B cell (primary cell): Measurements from ENCODE around the gene TENT4A. TPM values are rescaled to one million over a fixed set of nuclear protein-coding genes. Genes with fewer than 3 reads are reported as not detected.

Experiments used
- ATAC-seq: fragments of 200-7000 bp; cut with Tn5 transposase; one replicate; pipeline ENCODE4 v1.10.0; 2021; ENCODE audit warnings: low read depth, mild to moderate bottlenecking, moderate number of reproducible peaks, moderate library complexity
- CTCF ChIA-PET: fragments of 350-600 bp; sonication (Branson Sonifier 250); formaldehyde crosslinking; loops from one replicate; lab custom pipeline; 2021; ENCODE audit warnings: antibody characterized with exemption, inconsistent platforms; lab: Charles Lee
- POLR2A ChIA-PET: fragments of 350-600 bp; sonication (Branson Sonifier 250); formaldehyde crosslinking; loops from one replicate; lab custom pipeline; 2021; ENCODE audit warnings: antibody characterized with exemption; lab: Charles Lee
- DNase-seq: peaks from one replicate; pipeline ENCODE4 v3.0.0; 2013
- H2AFZ ChIP-seq: 2 replicates; pipeline ENCODE4 v1.6.1; 2012; ENCODE audit warnings: mild to moderate bottlenecking, low read depth, low read length; ENCODE audit not compliant: insufficient read depth, poor library complexity, severe bottlenecking
- H3K27ac ChIP-seq, 2 donors: 1 replicate in 1 of 2; 2 replicates in 1 of 2; pipeline ENCODE4 v1.5.1; 2012 to 2013; ENCODE audit warnings: low read length in 2 of 2, mild to moderate bottlenecking in 2 of 2, moderate library complexity in 1 of 2
- H3K27me3 ChIP-seq, 4 experiments: fragments of 200-600 bp in 1 of 4; sonication (generic) in 1 of 4; replicated peaks in 1 of 4; 1 replicate in 2 of 4; 2 replicates in 2 of 4; pipeline versions ENCODE4 v1.6.1 to v1.7.0; 2013 to 2016; ENCODE audit warnings: low read length in 3 of 4, mild to moderate bottlenecking in 2 of 4, mixed read lengths in 1 of 4, moderate library complexity in 1 of 4; ENCODE audit not compliant: insufficient read depth in 4 of 4, control insufficient read depth in 3 of 4; ENCODE audit errors: control extremely low read depth in 1 of 4
- H3K36me3 ChIP-seq, 2 experiments: replicated peaks in 1 of 2; 1 replicate in 1 of 2; 2 replicates in 1 of 2; pipeline versions ENCODE4 v1.6.1 to v1.7.1; 2013; ENCODE audit warnings: low read length in 1 of 2; ENCODE audit not compliant: insufficient read depth in 2 of 2, control insufficient read depth in 1 of 2; ENCODE audit errors: control extremely low read depth in 1 of 2, extremely low read depth in 1 of 2
- H3K4me1 ChIP-seq, 2 donors: fragments of 200-600 bp in 1 of 2; sonication (generic) in 1 of 2; 1 replicate in 1 of 2; 2 replicates in 1 of 2; pipeline versions ENCODE4 v1.5.1 to v1.6.1; 2013 to 2017; ENCODE audit warnings: low read length in 2 of 2; ENCODE audit not compliant: control insufficient read depth in 2 of 2, insufficient read depth in 2 of 2
- H3K4me2 ChIP-seq: replicated peaks from 2 replicates; pipeline ENCODE3; 2012; ENCODE audit warnings: mild to moderate bottlenecking, low read depth, low read length; ENCODE audit not compliant: poor library complexity, severe bottlenecking
- H3K4me3 ChIP-seq, 5 experiments: fragments of 200-600 bp in 1 of 5; sonication (generic) in 1 of 5; 1 replicate in 3 of 5; 2 replicates in 2 of 5; pipeline versions ENCODE4 v1.5.1 to v1.7.0; 2011 to 2016; ENCODE audit warnings: low read length in 4 of 5, mild to moderate bottlenecking in 4 of 5, low read depth in 2 of 5, control low read depth in 1 of 5, moderate library complexity in 1 of 5; ENCODE audit not compliant: insufficient read depth in 1 of 5; ENCODE audit errors: control extremely low read depth in 1 of 5, extremely low read depth in 1 of 5
- H3K79me2 ChIP-seq: fragments of 200-600 bp; sonication (generic); one replicate; pipeline ENCODE4 v1.6.0; 2016; ENCODE audit warnings: low read length; ENCODE audit not compliant: control insufficient read depth, insufficient read depth
- H3K9ac ChIP-seq: fragments of 200-600 bp; sonication (generic); 2 replicates; pipeline ENCODE4 v1.6.1; 2017; ENCODE audit warnings: mild to moderate bottlenecking, low read length, moderate library complexity
- H3K9me3 ChIP-seq, 3 donors: one replicate each; pipeline versions ENCODE4 v1.6.1 to v1.7.1; 2013; ENCODE audit warnings: low read length in 2 of 3; ENCODE audit not compliant: control insufficient read depth in 2 of 3, insufficient read depth in 1 of 3; ENCODE audit errors: control extremely low read depth in 1 of 3
- H4K20me1 ChIP-seq: 2 replicates; pipeline ENCODE4 v1.6.0; 2012; ENCODE audit warnings: mild to moderate bottlenecking, low read length; ENCODE audit not compliant: insufficient read depth, control insufficient read depth, poor library complexity, severe bottlenecking
- H3K27ac Mint-ChIP-seq: one replicate; pipeline ENCODE4 v1.8.0; 2021; ENCODE audit warnings: mixed read lengths
- H3K27me3 Mint-ChIP-seq: one replicate; pipeline ENCODE4 v1.8.0; 2021; ENCODE audit warnings: mixed read lengths
- H3K4me1 Mint-ChIP-seq: one replicate; pipeline ENCODE4 v1.8.0; 2021; ENCODE audit warnings: mixed read lengths
- H3K4me3 Mint-ChIP-seq: one replicate; pipeline ENCODE4 v1.8.0; 2021; ENCODE audit warnings: mixed read lengths
- H3K9me3 Mint-ChIP-seq: one replicate; pipeline ENCODE4 v1.8.0; 2022; ENCODE audit warnings: mixed read lengths; ENCODE audit not compliant: insufficient read depth
- CTCF ChIP-seq: fragments of 200-600 bp; IDR thresholded peaks from one replicate; pipeline ENCODE4 v1.8.0; 2022; ENCODE audit warnings: antibody characterized with exemption, mild to moderate bottlenecking
- EZH2 ChIP-seq: IDR thresholded peaks from 2 replicates; pipeline ENCODE4 v1.6.1; 2012; ENCODE audit warnings: borderline replicate concordance, low read depth, mild to moderate bottlenecking, moderate library complexity, low read length; ENCODE audit not compliant: insufficient read depth, poor library complexity, severe bottlenecking
- WGBS: methylation state at CpG from one replicate; pipeline ENCODE4 v1.1.5; 2013; ENCODE audit warnings: missing lambda C conversion rate; ENCODE audit not compliant: insufficient coverage; 5-methylcytosine and 5-hydroxymethylcytosine counted together
- intact Hi-C: fragments of 100-400 bp; cut with micrococcal nuclease; formaldehyde crosslinking; loops from one replicate; pipeline ENCODE4 v1.10.0; 2022
- polyA plus RNA-seq: library from polyadenylated mRNA; depleted of rRNA; stranded (reverse); fragments of >200 nt; gene quantifications from 2 replicates; pipeline ENCODE4 v1.2.3, GENCODE V29; 2012
- total RNA-seq, 2 donors: library from RNA; stranded (reverse); fragments of 120-200 nt in 1 of 2; gene quantifications; 1 replicate in 1 of 2; 2 replicates in 1 of 2; pipeline versions ENCODE4 v1.2.3 to v1.2.4, GENCODE V29; 2013 to 2022

Gene TENT4A
- total and polyA plus RNA-seq, 2 donors (not counting 1 experiment from before 2014, with no cell fraction given): 18.5 to 63.6 TPM

- Mint-ChIP-seq H3K4me3 (peak overlapping the region; percentile 58), H3K4me1 (peaks cover 16% of the 10 kb centered on the region), H3K9me3 (no peaks in the 10 kb centered on the region), H3K27ac (no peak overlapping the region), H3K27me3 (no peaks in the 10 kb centered on the region)
- POLR2A ChIA-PET: no interaction called here
- H3K9me3 ChIP-seq: no peaks in the 10 kb centered on the region
- CTCF ChIA-PET: no interaction called here
- H3K79me2 ChIP-seq: peaks cover 8% of the 10 kb centered on the region
- no peak for ATAC-seq
- intact Hi-C loops: loop anchor here (5.0 to 10.0 kb wide), 2 partner anchors 1157 to 1215 kb away; partner anchors contain the start of genes FASTKD3 and MTRR
- no peaks in the 10 kb centered on the region for H3K27me3 ChIP-seq
- H3K9ac ChIP-seq: no peak overlapping the region
- H3K27ac ChIP-seq: no peak overlapping the region
- no peak for DNase-seq
- peaks cover 5% of the 10 kb centered on the region for H4K20me1 ChIP-seq
- H3K36me3 ChIP-seq: no peaks in the 10 kb centered on the region
- 100% methylated on average over 2 of the region's 5 CpGs for WGBS
- H3K4me2 ChIP-seq: no peak overlapping the region
- H2AFZ ChIP-seq: no peak overlapping the region
- TF ChIP-seq EZH2: no peak
- TF ChIP-seq CTCF: no peak
- peaks cover 8 to 14% of the 10 kb centered on the region in 2 donors for H3K4me1 ChIP-seq
- H3K4me3 ChIP-seq: no peak overlapping the region
These were observed 3.2 kb upstream of the TENT4A start for GRCh38 chr5:6710070-6710469.

GRCh38 chr5:6710551-6711318 lies 2.5 kb upstream of the TENT4A start:
- intact Hi-C loops: loop anchor here (5.0 to 10.0 kb wide), 2 partner anchors 1157 to 1216 kb away; partner anchors contain the start of genes FASTKD3 and MTRR
- Histone ChIP-seq H4K20me1 (peaks cover 10% of the 10 kb centered on the region), H3K9ac (no peak overlapping the region), H2AFZ (no peak overlapping the region), H3K79me2 (peaks cover 15% of the 10 kb centered on the region), H3K27ac (no peak overlapping the region), H3K27me3 (no peaks in the 10 kb centered on the region), H3K9me3 (no peaks in the 10 kb centered on the region), H3K4me1 (peaks cover 14 to 20% of the 10 kb centered on the region in 2 donors), H3K4me3 (no peak overlapping the region), H3K36me3 (no peaks in the 10 kb centered on the region), H3K4me2 (no peak overlapping the region)
- ChIA-PET CTCF (no interaction called here), POLR2A (no interaction called here)
- no peak for ATAC-seq
- TF ChIP-seq EZH2 (no peak), CTCF (no peak)
- H3K9me3 Mint-ChIP-seq: no peaks in the 10 kb centered on the region
- DNase-seq: no peak
- H3K27me3 Mint-ChIP-seq: no peaks in the 10 kb centered on the region
- peak overlapping the region; percentile 27 for H3K27ac Mint-ChIP-seq
- peak overlapping the region; percentile 58 for H3K4me3 Mint-ChIP-seq
- WGBS: 87% methylated on average over 12 of the region's 13 CpGs
- H3K4me1 Mint-ChIP-seq: peaks cover 22% of the 10 kb centered on the region
